ENCODE data around the gene SMCO3. TPM values are rescaled to one million over a fixed set of nuclear protein-coding genes. Genes with fewer than 3 reads are reported as not detected.

SMCO3 gene
- polyA plus RNA-seq, 10 donors = 0.08 to 0.42 (median 0.19) TPM

DNA sequence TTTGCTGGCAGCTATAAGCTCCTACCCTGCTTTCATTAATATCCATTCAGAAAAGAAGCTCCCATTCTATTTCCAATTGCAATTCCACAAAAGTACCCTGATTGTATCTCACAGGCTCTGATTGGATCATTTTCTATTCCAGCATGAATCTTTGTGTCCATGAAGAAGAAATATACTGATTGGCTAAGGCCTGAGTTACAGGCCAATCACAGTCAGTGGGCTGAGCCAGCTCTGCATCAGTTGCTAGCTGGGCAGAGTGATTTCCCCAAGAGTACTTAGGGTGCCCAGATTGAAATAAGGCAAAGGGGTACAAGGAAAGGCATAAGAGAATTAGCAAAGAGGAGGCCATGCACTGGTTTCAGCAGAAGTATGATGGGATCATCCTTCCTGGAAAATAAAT is 14.9 kb upstream of the SMCO3 start:
- DNase-seq = no peak

DNA sequence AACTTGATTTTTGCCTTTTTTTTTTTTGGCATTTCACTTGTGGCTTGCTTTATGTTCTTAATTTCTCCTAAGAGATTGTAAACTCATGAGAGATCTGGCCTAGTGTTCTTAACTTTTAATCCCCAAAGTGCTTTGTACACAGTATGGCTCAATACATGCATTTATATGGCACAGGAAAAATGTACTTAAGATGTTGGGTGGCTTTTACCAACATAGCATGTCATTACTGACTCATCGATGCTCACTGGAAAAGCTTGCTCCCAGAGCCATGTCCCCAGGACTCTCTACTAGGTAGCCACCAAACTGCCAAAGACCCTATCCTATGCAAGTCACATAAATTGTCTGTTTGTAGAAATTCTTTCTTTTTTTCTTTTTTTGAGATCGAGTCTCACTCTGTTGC is 13.1 kb upstream of the SMCO3 start:
- DNase-seq = no peak

DNA sequence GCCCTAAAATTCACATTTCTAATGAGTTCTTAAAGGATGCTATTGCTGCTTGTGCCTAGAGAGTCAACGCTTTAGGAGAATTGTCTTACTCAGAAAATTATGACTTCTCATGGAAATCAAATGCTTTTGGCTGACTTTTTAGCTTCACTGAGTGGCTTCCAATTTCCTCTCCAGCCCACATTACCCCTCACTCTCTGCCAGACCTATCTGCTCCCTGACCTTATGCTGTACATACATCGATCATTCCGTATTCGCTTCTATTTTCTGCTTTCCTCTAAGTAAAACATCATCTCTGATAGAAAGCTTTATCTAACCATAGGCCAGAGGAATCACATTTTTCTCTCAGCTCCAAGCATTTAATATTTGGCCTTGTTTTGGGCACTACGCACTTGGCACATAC is 12.5 kb upstream of the SMCO3 start:
- peak in 1 of 3 donors; percentile 37 for DNase-seq

DNA sequence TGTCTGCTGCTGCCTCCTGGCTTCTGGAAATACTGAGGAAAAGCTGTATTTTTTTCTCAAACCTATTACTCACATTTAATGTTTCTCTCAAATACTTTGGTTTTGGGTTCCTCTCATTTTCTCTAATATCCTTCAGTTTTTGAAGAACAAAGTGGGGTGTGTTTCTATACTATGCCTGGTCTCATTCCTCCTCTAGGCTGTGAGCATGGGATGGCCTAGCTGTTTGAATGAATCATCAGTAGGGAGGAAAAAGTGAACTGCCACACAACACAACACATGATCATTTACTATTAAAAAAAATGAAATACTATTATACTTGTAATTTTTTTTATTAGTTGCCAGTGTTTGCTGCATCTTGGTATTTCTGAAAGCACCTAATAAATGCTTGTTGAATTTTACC is 11.3 kb upstream of the SMCO3 start:
- no peak for DNase-seq

DNA sequence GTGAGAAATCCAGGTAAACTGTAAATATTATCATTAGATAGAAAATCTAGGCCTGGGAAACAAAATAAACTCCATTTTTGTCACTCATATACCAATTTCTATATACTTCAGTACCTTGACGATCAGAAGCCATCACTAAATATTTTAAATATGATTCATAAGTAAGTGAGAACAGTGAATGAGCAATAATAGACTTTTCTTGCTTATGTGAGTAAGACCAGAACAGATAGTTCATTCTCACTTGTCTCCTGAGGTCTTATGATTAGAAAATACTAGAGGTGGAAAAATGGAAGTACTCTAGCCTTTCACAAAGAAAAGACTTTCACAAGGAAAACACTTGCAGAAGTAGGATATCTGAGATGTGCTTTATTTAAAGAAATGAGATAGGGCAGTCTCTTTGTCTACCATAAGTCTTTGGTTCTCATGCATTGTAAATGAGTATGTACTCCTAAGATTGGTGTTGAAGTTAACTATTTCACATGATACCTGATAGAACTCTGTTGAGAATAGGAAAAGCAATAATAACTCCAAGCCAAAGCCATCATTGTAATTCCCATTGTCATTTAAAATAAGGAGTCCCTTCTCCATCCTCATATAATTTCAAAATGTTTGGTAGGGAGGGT is 10.1 kb upstream of the SMCO3 start:
- DNase-seq = no peak

DNA sequence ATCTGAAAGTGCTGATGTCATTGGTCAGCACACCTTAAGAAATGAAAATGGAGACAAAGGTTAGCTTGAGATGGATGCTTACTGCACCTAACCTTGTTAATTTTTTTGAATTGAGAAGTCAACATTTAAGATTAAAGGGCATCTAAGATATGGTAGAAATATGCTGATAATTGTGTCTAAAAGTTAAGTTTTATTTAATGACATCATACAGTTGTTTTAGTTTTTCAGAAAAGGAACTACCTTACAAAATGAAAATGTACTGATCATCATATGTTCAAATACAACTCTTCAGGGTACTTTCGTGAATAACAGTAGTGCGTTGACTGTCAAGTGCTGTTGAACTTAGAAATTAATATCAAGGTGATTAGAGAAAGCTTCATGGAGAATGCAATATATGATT is 2.5 kb downstream of the SMCO3 start:
- DNase-seq = no peak

DNA sequence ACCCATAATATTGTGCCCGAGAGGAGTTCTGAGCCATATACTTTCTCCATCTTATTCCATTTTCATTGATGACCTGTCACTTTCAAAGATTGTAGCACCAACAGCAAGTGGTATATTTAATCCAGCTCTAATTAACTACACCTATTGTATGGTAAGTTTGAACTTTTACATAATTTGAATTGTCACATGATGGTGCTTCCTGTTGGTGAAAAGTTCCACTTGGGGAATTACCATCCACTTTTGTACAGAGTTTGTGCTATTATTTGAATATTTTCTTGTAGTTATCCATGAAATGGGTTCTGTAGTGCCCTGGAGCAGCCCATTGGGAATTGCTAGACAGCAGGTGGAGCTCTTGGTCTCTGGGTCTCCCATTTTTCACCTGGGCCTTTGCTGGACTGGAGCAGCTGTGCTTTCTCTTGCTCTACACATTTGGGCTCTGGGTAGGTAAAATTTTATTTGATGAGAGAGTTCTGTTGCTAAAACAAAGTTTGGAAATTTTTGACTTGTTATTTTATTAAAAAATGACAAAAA is 3.0 kb downstream of the SMCO3 start:
- no peak for DNase-seq

DNA sequence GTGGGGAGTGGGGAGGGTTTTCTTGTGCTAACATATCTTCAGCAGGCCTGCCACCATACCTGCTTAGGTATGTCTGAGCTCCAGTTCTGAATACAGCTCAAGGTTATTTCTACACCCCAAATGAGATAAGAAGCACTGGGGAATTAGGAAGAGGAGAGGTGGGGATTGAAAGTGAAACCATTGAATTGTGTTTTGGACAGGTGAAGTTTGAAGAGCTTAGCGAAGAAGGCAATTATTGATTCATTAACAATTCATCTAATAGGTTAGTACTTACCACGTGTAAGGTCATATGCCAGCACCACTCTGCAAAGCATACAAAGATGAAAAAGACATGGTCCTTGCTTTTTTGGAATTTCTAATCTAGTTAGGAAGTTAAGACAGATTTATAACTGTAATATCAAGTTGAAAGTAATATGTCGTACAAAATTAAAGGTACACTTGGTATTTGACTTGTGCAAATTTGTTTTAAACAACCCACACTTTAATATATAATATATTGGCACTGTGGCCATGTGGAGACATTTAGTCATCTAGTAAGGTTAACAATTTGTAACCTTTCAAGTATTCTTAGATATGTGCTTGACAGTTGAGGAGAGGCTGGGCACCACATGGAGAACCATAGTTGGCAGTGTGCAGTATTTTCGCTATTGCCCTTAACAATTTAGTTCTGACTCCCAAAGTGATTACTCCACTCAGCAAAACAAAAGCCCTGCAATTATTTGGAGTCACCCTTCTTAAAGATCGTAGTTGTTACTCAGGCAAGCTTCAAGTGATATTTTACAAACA is 3.6 kb downstream of the SMCO3 start:
- no peak for DNase-seq

DNA sequence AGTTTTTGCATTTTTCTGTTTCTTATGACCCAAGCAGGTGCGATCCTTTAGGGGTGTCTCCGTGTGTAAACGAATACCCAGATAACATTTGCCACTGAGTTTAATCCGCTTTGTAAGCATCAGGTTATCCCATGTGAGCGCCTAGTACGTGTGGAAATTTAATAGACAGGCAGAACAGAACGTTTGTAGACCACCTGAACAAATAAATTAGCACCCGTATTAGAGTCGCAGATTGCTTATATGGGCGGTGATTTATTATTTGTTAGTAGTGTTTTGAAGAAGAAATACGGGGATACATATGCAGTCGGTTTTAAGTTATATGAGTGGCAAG is 10.2 kb downstream of the SMCO3 start:
- DNase-seq = no peak

DNA sequence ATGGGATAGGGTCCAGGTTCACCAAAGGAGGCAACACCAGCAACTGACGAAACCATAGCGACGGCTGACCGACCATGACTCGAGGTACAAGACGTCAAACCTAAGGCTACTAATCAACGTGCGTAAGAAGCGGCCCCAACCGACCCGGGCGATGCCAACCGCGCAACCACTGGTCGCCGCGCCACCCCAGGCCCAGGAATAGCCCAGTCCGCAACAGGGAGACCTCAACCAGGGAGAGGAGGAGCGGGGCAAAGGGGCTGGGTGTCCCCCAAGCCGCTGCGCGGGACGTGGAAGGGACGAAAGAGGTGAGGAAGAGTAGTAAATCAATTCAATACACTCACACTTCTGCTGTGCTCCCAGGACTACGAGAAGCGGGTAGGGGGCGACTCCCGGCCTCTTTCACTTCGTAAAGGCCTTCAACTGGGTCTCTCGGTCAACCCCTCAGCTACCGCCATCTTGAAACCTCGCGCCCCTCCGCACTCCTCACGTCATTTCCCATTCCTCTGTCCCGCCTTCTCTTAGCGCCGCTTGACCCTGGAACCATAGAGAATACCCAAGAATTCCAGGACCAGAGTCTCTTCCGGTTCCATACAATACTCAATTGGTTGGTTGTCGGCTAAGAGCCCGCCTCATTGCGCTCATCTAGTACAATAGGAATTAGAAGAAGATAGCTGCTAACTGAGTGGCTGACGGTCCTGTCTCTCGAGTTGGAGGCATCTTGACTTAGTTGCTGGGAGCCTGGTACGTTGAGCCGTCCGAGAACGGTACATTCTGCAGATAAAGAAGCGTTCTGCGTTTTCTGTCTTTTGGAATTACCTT is 10.8 kb downstream of the SMCO3 start, which contains the start of the genes C12orf60 and WBP11:
Gene C12orf60 (plus strand): TSS at position 660 of the 819 bp plus-strand sequence. CDS start 19,266 bp downstream, outside the sequence.
Gene WBP11 (minus strand): TSS at position 468 of the 819 bp plus-strand sequence. CDS start 2,095 bp downstream, outside the sequence.
- DNase-seq = peak; percentile 97 to 99 (median 99)

DNA sequence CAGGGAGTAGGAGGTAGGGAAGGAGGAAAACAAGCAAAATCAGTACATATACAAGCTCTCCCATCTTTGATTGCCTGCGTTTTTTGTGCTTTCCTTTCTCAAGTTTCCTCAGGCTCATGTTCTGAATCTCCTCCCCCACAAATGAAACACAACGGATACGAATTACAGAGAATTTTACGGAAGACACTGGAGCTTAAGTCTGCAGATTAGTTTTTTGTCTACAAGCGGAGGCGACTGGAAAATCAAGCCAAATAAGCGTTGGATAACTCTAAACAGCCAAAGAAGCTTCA is 11.3 kb downstream of the SMCO3 start:
- peak in 2 of 3 donors; percentile 7 to 32 for DNase-seq

DNA sequence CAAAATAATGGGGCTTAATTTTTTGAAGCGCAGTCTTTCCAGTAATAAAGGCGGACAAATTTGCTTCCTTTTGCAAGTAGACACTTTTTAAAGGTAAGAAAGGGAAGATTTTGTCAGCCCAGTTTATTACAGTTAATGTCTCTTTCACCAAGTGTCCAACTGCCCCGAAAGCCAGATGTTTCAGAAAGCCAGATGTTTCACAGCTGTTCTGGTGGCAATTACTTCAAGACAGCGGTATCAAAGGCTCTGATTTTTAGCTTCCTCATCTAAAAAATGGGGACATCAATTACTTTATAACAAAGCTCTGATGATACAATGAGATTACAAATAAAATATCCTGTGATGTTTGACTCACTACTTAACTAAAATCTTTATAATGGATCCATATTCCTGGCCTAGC is 11.7 kb downstream of the SMCO3 start:
- no peak for DNase-seq

DNA sequence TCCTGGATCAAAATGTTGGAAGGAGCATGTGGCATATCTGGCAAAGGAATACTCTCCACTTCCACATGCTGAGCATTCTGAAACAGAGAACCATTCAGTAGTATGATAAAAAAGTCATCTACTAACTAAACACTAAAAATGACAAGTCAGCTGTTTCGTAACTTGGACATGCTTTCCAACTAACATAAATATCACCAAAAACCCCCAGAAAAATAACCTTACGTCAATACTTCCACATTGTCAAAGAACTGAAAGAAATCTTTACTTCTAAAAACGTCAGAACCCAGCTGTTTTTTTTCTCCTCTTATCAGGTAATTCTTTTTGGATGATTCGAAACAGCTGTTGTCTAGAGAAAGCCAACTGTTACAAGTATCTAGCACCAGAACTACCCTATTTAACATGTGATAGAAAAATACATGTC is 18.9 kb downstream of the SMCO3 start:
- no peak for DNase-seq

DNA sequence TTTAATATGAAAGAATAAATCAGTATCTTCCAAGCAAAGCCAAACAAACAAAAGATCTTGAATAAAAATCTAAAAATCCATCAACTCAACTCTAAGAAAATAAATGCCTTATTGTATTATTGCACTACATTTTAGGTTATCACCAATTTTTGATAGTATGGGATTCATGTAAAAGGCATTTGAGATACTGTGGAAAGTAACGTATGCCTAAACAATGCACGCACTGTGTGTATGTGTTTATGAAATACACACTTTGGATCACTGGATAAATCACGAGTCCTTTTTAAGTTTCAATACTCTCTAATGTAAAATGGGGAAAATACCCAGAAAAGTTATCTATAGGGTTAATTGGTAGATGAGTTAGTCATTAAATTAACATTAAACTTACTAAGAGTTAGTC is 28.4 kb downstream of the SMCO3 start:
- DNase-seq = no peak

DNA sequence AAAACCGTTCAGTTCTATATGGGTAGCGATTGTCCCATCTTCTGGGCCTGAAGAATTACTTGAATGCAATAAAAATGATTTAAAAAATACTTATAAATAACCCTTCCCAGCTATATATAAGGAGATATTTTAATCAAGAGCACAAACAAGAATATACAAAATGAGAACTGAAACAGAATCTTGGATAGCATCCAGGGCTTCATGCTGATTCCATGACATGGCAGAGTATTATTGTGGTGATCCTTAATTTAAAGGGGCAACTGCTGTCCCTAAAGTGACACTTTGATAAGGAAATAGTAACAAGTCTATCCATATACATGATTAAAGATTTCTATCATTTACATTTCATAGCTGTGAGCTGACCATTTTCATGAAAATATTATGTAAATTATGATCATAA is 29.5 kb downstream of the SMCO3 start:
- DNase-seq = no peak

DNA sequence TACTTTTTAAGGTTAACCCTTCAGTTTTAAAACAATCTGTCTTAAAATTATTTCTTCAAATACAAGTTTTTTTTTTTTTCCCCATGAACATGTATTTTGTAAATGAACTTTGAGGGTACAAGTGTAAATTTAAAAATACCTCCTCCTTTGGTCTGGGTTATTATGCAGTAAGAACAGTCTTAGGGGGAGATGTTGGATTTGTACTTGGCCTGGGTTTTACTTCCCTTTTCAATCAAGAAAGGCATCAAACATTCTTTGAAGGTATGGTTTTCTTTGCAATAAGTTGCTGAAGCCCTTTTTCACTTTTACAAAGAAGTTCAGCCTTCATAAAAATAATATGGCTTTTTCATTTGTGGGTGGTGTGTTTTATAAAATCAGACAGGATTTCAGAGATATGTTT is 31.2 kb downstream of the SMCO3 start:
- DNase-seq = no peak

DNA sequence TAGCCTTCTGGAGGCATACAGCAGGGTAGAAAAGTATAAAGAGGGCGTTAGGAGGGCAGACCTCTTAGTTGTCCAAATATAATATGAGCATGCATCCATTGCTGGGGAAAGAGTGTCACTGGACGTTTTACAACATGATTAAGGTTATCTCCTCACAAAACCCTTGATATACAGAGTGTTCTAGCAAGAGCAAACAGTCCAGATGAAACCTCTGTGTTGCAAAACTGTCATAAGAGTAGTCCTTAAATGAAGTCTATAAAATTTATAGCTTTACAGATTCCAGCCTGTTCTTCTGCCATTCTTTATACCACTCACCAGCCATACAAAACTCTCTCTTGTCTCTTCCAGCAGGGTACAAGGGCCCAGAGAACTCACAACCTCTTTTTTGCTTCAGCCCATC is 32.4 kb downstream of the SMCO3 start:
- DNase-seq = no peak

DNA sequence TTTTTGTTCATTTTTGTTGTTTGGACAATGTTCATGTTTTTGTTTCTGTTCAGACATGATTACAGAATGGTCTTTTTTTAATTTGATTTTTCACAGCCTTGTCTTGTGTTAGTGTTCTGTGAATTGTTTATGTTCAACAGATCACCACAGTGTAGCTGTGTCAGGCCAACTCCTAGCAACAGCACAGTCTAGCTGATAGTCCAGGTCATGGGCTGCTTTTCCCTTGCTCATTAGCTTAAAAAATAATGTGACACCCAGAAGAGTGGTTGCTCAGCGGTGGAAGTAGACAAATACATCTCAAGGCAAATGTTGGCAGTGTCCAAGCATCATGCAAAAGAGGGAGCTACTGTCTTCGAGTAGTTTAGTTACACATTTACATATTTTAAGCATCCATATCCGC is 33.1 kb downstream of the SMCO3 start:
- DNase-seq = no peak

DNA sequence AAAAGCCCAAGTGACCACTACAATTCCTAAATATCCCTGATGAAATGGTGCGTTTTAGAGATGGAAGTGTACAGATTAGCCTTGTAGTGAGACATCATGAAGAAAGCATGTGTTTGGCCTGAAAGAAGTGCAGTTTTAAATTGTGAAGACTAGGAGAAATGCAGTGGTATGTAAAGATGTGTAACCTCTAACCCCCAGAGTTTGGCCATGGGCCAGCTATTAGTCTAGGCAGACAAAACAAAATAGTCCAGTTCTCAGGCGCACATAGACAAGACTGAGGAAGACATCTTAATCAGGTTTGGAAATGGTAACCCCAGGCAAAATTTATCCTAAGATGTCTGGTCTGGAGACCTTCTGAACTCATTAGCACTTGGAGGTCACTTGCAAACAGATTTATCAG is 34.1 kb downstream of the SMCO3 start:
- no peak for DNase-seq

DNA sequence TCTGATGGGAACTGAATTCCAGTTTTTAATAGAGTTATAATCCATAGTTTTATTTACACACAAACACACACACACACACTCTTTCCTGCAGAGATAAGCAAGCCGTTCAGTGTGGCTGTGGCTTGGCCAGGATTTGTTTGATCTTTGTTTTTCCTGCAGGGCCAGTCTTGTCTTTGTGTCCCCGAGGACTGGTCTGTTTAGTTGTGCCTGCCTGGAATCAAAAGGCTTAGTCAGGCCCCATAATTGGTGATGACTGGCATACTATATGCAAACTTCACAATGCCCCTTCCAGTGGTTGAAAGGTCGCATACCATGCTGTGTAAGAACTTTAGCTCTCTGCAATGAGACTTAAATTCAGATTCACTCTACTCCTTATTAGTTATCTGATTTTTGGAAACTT is 36.7 kb downstream of the SMCO3 start:
- DNase-seq = no peak

DNA sequence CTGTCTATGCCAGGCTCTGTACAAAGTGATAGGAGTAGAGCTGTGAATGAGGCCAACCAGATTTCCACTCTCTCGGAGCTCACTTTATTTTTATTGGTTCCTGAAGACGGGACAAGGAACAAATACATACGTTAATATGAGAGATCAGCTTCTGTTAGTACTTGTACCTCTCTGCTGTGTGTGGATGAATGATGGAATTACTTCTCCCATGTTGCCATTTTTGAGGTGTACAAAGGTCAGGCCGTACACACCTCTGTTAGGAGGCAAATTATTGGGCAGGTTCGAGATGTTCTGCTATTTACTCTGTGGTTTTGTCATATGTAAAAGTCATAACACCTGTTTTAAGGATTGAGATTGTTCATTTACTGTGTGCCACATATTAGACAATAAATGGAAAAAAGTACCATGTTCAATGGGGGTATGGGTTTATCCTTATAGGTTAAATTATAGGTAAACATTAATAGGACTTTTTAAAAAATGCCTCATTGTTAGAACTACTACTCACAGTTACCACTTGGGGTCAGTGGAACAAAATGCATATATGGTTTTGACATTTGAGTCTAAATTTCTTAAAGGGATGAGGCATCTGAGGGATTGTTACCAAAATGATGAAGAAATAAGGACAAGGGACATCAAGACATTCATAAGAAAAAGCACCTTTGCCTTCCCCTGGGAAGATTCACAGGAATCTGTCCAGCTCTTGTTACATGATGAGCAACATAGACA is 37.6 kb downstream of the SMCO3 start:
- peak in 1 of 3 donors; percentile 28 for DNase-seq

DNA sequence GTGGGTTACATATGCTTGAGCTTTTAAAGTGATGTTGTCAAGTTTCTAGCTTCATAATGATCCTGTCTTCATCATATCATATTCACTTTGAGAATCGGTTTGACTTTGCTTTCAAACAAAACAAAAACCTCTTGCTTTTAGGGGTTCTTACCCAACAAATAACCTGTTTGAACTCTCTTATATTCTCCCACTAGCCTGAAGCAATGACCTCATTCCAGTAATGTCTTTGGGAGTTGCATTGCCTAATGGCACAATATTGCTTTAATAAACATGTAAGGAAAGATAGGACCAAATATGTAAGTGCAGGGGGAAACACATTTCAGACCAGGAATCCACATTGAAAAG is 38.4 kb downstream of the SMCO3 start:
- DNase-seq = no peak
